Vagina (tissue), 2 donors: Measurements from ENCODE around the gene UBE2I.

Experiments used
- POLR2A ChIP-seq, 2 donors: fragments of 450-650 bp; IDR thresholded peaks; one replicate each; pipeline ENCODE4 v1.6.1; 2017; ENCODE audit warnings: antibody characterized with exemption in 2 of 2, mild to moderate bottlenecking in 2 of 2, moderate library complexity in 2 of 2
- POLR2AphosphoS5 ChIP-seq, 2 donors: sonication (generic); formaldehyde crosslinking; IDR thresholded peaks; one replicate each; pipeline ENCODE4 v1.9.0; 2017; ENCODE audit warnings: antibody characterized with exemption in 2 of 2, mild to moderate bottlenecking in 2 of 2, low read depth in 1 of 2; ENCODE audit not compliant: insufficient read depth in 1 of 2
- TF ChIP-seq, protein P1 (sequence below), 3 experiments: fragments of 450-650 bp in 2 of 3; fragments of 200-600 bp in 1 of 3; sonication (generic) in 1 of 3; IDR thresholded peaks; one replicate each; pipeline ENCODE4 v1.5.1; 2017 to 2019; ENCODE audit warnings: antibody characterized with exemption in 3 of 3, mild to moderate bottlenecking in 2 of 3, moderate library complexity in 2 of 3

GRCh38 chr16:1357906-1358566 lies 48.6 kb downstream of the UBE2I start:
- TF ChIP-seq, protein P1, sequence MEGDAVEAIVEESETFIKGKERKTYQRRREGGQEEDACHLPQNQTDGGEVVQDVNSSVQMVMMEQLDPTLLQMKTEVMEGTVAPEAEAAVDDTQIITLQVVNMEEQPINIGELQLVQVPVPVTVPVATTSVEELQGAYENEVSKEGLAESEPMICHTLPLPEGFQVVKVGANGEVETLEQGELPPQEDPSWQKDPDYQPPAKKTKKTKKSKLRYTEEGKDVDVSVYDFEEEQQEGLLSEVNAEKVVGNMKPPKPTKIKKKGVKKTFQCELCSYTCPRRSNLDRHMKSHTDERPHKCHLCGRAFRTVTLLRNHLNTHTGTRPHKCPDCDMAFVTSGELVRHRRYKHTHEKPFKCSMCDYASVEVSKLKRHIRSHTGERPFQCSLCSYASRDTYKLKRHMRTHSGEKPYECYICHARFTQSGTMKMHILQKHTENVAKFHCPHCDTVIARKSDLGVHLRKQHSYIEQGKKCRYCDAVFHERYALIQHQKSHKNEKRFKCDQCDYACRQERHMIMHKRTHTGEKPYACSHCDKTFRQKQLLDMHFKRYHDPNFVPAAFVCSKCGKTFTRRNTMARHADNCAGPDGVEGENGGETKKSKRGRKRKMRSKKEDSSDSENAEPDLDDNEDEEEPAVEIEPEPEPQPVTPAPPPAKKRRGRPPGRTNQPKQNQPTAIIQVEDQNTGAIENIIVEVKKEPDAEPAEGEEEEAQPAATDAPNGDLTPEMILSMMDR (IDR thresholded peaks at IDR 0.05): no peak
- no peak for TF ChIP-seq POLR2AphosphoS5 (IDR thresholded peaks at IDR 0.05; ENCODE audit: insufficient read depth in 1 of 2, low read depth in 1 of 2)
- no peak for TF ChIP-seq POLR2A (IDR thresholded peaks at IDR 0.05)
